Spleen (tissue), 11 donors: Measurements from ENCODE around the gene MXRA8. TPM values are rescaled to one million over a fixed set of nuclear protein-coding genes. Genes with fewer than 3 reads are reported as not detected.

ENCODE experiments used
- DNase-seq: peaks from one replicate; pipeline ENCODE4 v3.0.0-alpha.2; 2020
- H3K27ac ChIP-seq, 8 donors: fragments of 200-600 bp; sonication (generic) in 7 of 8; 1 replicate in 4 of 8; 2 replicates in 4 of 8; pipeline versions ENCODE4 v1.5.0 to v1.8.0; 2016 to 2021; ENCODE audit warnings: inconsistent platforms in 4 of 8, mild to moderate bottlenecking in 4 of 8, moderate library complexity in 1 of 8
- H3K27me3 ChIP-seq, 7 donors: fragments of 200-600 bp; sonication (generic) in 6 of 7; replicated peaks in 1 of 7; 1 replicate in 4 of 7; 2 replicates in 3 of 7; pipeline versions ENCODE4 v1.5.0 to v1.8.0; 2016 to 2021; ENCODE audit warnings: inconsistent platforms in 3 of 7, mild to moderate bottlenecking in 1 of 7
- H3K36me3 ChIP-seq, 6 donors: fragments of 200-600 bp; sonication (generic) in 5 of 6; 1 replicate in 4 of 6; 2 replicates in 2 of 6; pipeline versions ENCODE4 v1.5.0 to v1.8.0; 2016 to 2021; ENCODE audit warnings: inconsistent platforms in 2 of 6
- H3K4me1 ChIP-seq, 6 donors: fragments of 200-600 bp; sonication (generic) in 5 of 6; 1 replicate in 3 of 6; 2 replicates in 3 of 6; pipeline versions ENCODE4 v1.5.0 to v1.8.0; 2016 to 2021; ENCODE audit warnings: inconsistent platforms in 3 of 6
- H3K4me3 ChIP-seq, 8 donors: fragments of 200-600 bp; sonication (generic) in 7 of 8; 1 replicate in 4 of 8; 2 replicates in 4 of 8; pipeline versions ENCODE4 v1.5.0 to v1.8.0; 2016 to 2021; ENCODE audit warnings: inconsistent platforms in 4 of 8, mild to moderate bottlenecking in 4 of 8, moderate library complexity in 2 of 8
- H3K9me3 ChIP-seq, 8 donors: fragments of 200-600 bp; sonication (generic) in 7 of 8; 1 replicate in 4 of 8; 2 replicates in 4 of 8; pipeline versions ENCODE4 v1.5.0 to v1.8.0; 2016 to 2021; ENCODE audit warnings: inconsistent platforms in 4 of 8
- CTCF ChIP-seq, 11 experiments: fragments of 200-600 bp in 7 of 11; fragments of 450-650 bp in 4 of 11; sonication (generic) in 4 of 11; IDR thresholded peaks in 8 of 11; conservative IDR thresholded peaks in 3 of 11; 1 replicate in 7 of 11; 2 replicates in 4 of 11; pipeline versions ENCODE4 v1.4.0 to v1.8.0; 2016 to 2021; ENCODE audit warnings: antibody characterized with exemption in 11 of 11, inconsistent platforms in 4 of 11, mild to moderate bottlenecking in 1 of 11
- POLR2A ChIP-seq, 3 donors: fragments of 450-650 bp; IDR thresholded peaks; one replicate each; pipeline ENCODE4 v1.5.1; 2017; ENCODE audit warnings: antibody characterized with exemption in 3 of 3, mild to moderate bottlenecking in 1 of 3
- POLR2AphosphoS5 ChIP-seq, 3 donors: sonication (generic); formaldehyde crosslinking; IDR thresholded peaks; one replicate each; pipeline ENCODE4 v1.5.1; 2017; ENCODE audit warnings: antibody characterized with exemption in 3 of 3
- WGBS, 5 donors: extraction: QIAGEN DNeasy Blood & Tissue Kit in 3 of 5; methylation state at CpG; one replicate each; pipeline versions ENCODE4 v1.1.5 to v1.1.7; 2013 to 2018; 5-methylcytosine and 5-hydroxymethylcytosine counted together
- intact Hi-C: fragments of 100-400 bp; cut with DNase I; formaldehyde crosslinking; loops from one replicate; pipeline ENCODE4 v1.15.0; 2023; ENCODE audit warnings: low total_unique reads
- polyA plus RNA-seq, 3 donors: library from polyadenylated mRNA; stranded (reverse); fragments of 200-250 nt; gene quantifications; one replicate each; pipeline ENCODE4 v1.2.1, GENCODE V29; 2013
- total RNA-seq, 7 donors: library from RNA; depleted of rRNA in 3 of 7; stranded (reverse); fragments of >200 nt in 3 of 7; fragmentation: NEBNext Ultra II Directional in 4 of 7; extraction: Animal tissue kit (Norgen Biotek cat#: 25700) in 4 of 7; gene quantifications; one replicate each; pipeline versions ENCODE4 v1.1.0 to v1.2.1, GENCODE V29; 2016 to 2021
- donor health status: healthy with polysubstance abuse.
- donor health status: DM: no; HTN: no; CAD: no; lungs with moderate emphysema.
- donor health status: DM: no; HTN: no; CAD: no.
- donor health status: Bipolar disorder and iron deficiency.
- donor health status: healthy.
- donor health status: DM: no; HTN: no; CAD: no.
- donor health status: DM: yes; HTN: yes; CAD: no.

MXRA8 gene
- total and polyA plus RNA-seq, 10 donors: 25.9 to 71.7 (median 47.1) TPM

GRCh38 chr1:1321477-1321876, 36.9 kb downstream of the MXRA8 start:
- Histone ChIP-seq H3K27me3 (no peaks in the 10 kb centered on the region), H3K4me1 (peaks cover 15 to 71% (median 46%) of the 10 kb centered on the region in 6 donors), H3K36me3 (peaks cover 0 to 70% (median 38%) of the 10 kb centered on the region in 6 donors), H3K4me3 (no peak overlapping the region), H3K9me3 (no peaks in the 10 kb centered on the region), H3K27ac (no peak overlapping the region)
- 86 to 93% (median 92%) methylated on average over 2 to 8 of the region's 8 CpGs for WGBS, 5 donors
- DNase-seq: no peak
- TF ChIP-seq CTCF (IDR thresholded peaks at IDR 0.05 in 8 of 11, conservative IDR thresholded peaks at IDR 0.05 in 3 of 11): no peak
- TF ChIP-seq POLR2AphosphoS5 (IDR thresholded peaks at IDR 0.05): no peak
- TF ChIP-seq POLR2A (IDR thresholded peaks at IDR 0.05): no peak
- intact Hi-C loops: no loop called here

- TF ChIP-seq POLR2A (IDR thresholded peaks at IDR 0.05) (no peak), POLR2AphosphoS5 (IDR thresholded peaks at IDR 0.05) (peak in 1 of 3 donors; percentile 18)
- intact Hi-C loops: no loop called here
- Histone ChIP-seq H3K27me3 (no peaks in the 10 kb centered on the region), H3K36me3 (peaks cover 0 to 70% (median 38%) of the 10 kb centered on the region in 6 donors), H3K4me1 (peaks cover 12 to 65% (median 40%) of the 10 kb centered on the region in 6 donors), H3K9me3 (no peaks in the 10 kb centered on the region), H3K27ac (no peak overlapping the region), H3K4me3 (no peak overlapping the region)
- DNase-seq: no peak
- WGBS, 5 donors: 84 to 91% (median 88%) methylated on average over 12 to 23 of the region's 23 CpGs
Measured at GRCh38 chr1:1320666-1321448, 37.5 kb downstream of the MXRA8 start.

DNA sequence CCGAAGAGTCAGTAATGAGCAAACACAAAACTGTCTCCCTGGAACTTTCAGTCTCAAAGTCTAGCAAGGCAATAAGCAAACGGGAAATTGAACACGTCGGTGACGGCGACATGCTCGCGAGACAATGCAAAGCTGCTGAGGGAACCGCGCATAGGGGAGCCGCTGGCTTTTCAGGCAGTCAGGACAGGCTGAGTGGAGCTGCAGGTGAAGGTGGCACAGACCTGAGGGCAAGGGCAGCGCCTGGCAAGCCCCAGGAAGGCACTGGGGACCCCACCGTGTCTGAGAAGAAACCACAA, 38.8 kb downstream of the MXRA8 start:
- Histone ChIP-seq H3K27me3 (no peaks in the 10 kb centered on the region), H3K36me3 (peaks cover 0 to 79% (median 41%) of the 10 kb centered on the region in 6 donors), H3K27ac (no peak overlapping the region)

DNA sequence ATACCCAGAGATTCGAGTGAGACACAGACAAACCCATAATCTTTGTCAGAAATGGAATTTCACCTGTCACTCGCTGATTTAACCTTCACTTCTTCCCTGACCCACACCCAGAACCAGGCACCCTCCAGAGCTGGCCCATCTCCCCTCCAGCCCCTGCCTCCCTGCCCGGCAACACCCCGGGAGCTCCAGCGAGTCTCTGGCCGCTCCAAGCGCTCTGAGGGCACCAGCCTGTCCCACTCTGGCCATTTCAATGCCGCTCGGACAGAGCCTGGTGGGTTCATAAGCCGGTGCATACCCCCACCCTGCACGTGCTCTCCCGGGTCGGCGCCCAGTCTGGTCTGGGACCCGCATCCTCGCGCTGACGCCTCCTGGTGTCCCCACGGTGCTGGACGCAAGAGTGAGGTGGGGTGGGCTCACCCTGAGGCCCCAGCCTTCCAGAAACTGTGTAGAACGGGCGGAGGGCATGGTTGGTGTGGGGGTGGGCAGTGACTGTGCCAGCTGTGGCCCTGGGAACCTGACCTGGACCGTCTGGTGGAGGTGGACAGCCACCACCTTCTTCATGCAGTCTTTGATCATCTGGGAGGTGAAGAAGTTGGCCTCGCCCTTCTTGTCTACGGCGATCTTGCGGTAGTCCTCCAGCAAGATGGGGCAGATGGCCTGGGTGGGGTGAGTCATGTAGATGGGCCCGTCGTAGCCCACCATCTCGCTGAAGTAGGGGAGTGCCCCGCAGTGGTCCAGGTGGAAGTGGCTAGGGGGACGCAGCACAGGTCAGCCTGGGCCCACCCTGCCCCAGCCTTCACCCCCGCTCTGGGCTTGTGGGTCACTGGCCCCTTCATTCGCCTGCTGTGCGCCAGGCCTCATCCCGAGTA, 39.3 kb downstream of the MXRA8 start:
- TF ChIP-seq POLR2A (IDR thresholded peaks at IDR 0.05) (no peak), CTCF (IDR thresholded peaks at IDR 0.05 in 8 of 11, conservative IDR thresholded peaks at IDR 0.05 in 3 of 11) (no peak), POLR2AphosphoS5 (IDR thresholded peaks at IDR 0.05) (peak in 2 of 3 donors; percentile 5 to 44)
- Histone ChIP-seq H3K27me3 (no peaks in the 10 kb centered on the region), H3K36me3 (peaks cover 0 to 85% (median 47%) of the 10 kb centered on the region in 6 donors), H3K27ac (peak overlapping the region in 1 of 8 donors; percentile 13), H3K4me3 (no peak overlapping the region), H3K9me3 (no peaks in the 10 kb centered on the region), H3K4me1 (peaks cover 6 to 55% (median 31%) of the 10 kb centered on the region in 6 donors)
- 88 to 94% (median 92%) methylated on average over 31 to 36 of the region's 36 CpGs for WGBS, 5 donors
- no peak for DNase-seq
- intact Hi-C loops: no loop called here

More for the DNA sequence above, 38.8 kb downstream of the MXRA8 start:
- intact Hi-C loops: no loop called here
- Histone ChIP-seq H3K9me3 (no peaks in the 10 kb centered on the region), H3K4me1 (peaks cover 6 to 55% (median 31%) of the 10 kb centered on the region in 6 donors), H3K4me3 (no peak overlapping the region)
- 88 to 90% (median 89%) methylated on average over 13 of the region's 13 CpGs for WGBS, 5 donors
- TF ChIP-seq CTCF (IDR thresholded peaks at IDR 0.05 in 8 of 11, conservative IDR thresholded peaks at IDR 0.05 in 3 of 11) (no peak), POLR2A (IDR thresholded peaks at IDR 0.05) (no peak)
- DNase-seq: no peak
